HG03565 (cell line): ENCODE data around the gene DAPK1.

ENCODE experiments used
- ATAC-seq: cut with Tn5 transposase; IDR thresholded peaks from one replicate; pipeline ENCODE4 v1.9.1; 2021; ENCODE audit warnings: mild to moderate bottlenecking, moderate library complexity; ENCODE audit not compliant: unreplicated experiment

The DAPK1 gene

GRCh38 chr9:87662808-87663528 is 165.3 kb downstream of the DAPK1 start:
- no peak for ATAC-seq

- no peak for ATAC-seq
These were observed 165.9 kb downstream of the DAPK1 start for GRCh38 chr9:87663556-87663955.

- ATAC-seq = no peak
These were observed 166.7 kb downstream of the DAPK1 start for GRCh38 chr9:87664153-87665060.

- no peak for ATAC-seq
These were observed 167.8 kb downstream of the DAPK1 start for GRCh38 chr9:87665505-87665904.

- no peak for ATAC-seq
These were observed 169.6 kb downstream of the DAPK1 start for GRCh38 chr9:87667164-87667738.

GRCh38 chr9:87668222-87668621 is 170.6 kb downstream of the DAPK1 start:
- ATAC-seq = no peak

GRCh38 chr9:87668722-87669121 is 171.1 kb downstream of the DAPK1 start:
- no peak for ATAC-seq

GRCh38 chr9:87670572-87671264 is 173.1 kb downstream of the DAPK1 start:
- no peak for ATAC-seq

- ATAC-seq = no peak
These were observed 173.8 kb downstream of the DAPK1 start for GRCh38 chr9:87671478-87671877.

- ATAC-seq = no peak
These were observed 174.3 kb downstream of the DAPK1 start for GRCh38 chr9:87671925-87672324.

- ATAC-seq = no peak
These were observed 174.9 kb downstream of the DAPK1 start for GRCh38 chr9:87672586-87672985.

- no peak for ATAC-seq
These were observed 175.9 kb downstream of the DAPK1 start for GRCh38 chr9:87673446-87674120.

- no peak for ATAC-seq
These were observed 177.1 kb downstream of the DAPK1 start for GRCh38 chr9:87674565-87675299.

- no peak for ATAC-seq
These were observed 178.3 kb downstream of the DAPK1 start for GRCh38 chr9:87675906-87676515.

- ATAC-seq = no peak
These were observed 179.5 kb downstream of the DAPK1 start for GRCh38 chr9:87676976-87677775.

- ATAC-seq = no peak
These were observed 180.3 kb downstream of the DAPK1 start for GRCh38 chr9:87677776-87678587.

- ATAC-seq = no peak
These were observed 181.1 kb downstream of the DAPK1 start for GRCh38 chr9:87678650-87679355.
